Measurements from ENCODE around the gene TGFA. TPM values are rescaled to one million over a fixed set of nuclear protein-coding genes. Genes with fewer than 3 reads are reported as not detected.

Gene TGFA
- total RNA-seq, 2 experiments from 2014 or later, result 0.47 to 0.88 TPM

GRCh38 chr2:70520825-70521224 lies 32.8 kb downstream of the TGFA start:
- H3K9me3 ChIP-seq (ENCODE audit: control insufficient read depth in 1 of 2, insufficient read depth in 1 of 2, low read length in 2 of 2), result no peaks in the 10 kb centered on the region
- no peak overlapping the region for H3K4me3 Mint-ChIP-seq
- no peaks in the 10 kb centered on the region for H3K36me3 Mint-ChIP-seq (ENCODE audit: low read depth)
- no peak overlapping the region for H3K27ac ChIP-seq (ENCODE audit: low read depth in 1 of 2, low read length in 2 of 2)
- no peak overlapping the region for H3K27ac Mint-ChIP-seq
- no peak for DNase-seq
- ChIA-PET POLR2A (no interaction called here), CTCF (no interaction called here)
- no peaks in the 10 kb centered on the region for H3K36me3 ChIP-seq (ENCODE audit: insufficient read depth, low read length)
- no peaks in the 10 kb centered on the region for H3K27me3 Mint-ChIP-seq
- TF ChIP-seq CTCF (IDR thresholded peaks at IDR 0.05), result no peak
- intact Hi-C loops (cut with DNase I, micrococcal nuclease), result no loop called here
- H3K4me1 Mint-ChIP-seq (ENCODE audit: low read depth), result peaks cover 15% of the 10 kb centered on the region
- no peak for ATAC-seq (ENCODE audit: poor library complexity)
- H3K9me3 Mint-ChIP-seq, result no peaks in the 10 kb centered on the region
- H3K4me1 ChIP-seq (ENCODE audit: insufficient read depth, low read length), result peaks cover 28% of the 10 kb centered on the region
- no peaks in the 10 kb centered on the region for H3K27me3 ChIP-seq (ENCODE audit: control insufficient read depth in 1 of 2, insufficient read depth in 2 of 2, low read length in 2 of 2)
- no peak overlapping the region for H3K4me3 ChIP-seq (ENCODE audit: low read length)

- Histone ChIP-seq H3K36me3 (ENCODE audit: insufficient read depth, low read length) (no peaks in the 10 kb centered on the region), H3K4me3 (ENCODE audit: low read length) (no peak overlapping the region), H3K27me3 (ENCODE audit: control insufficient read depth in 1 of 2, insufficient read depth in 2 of 2, low read length in 2 of 2) (no peaks in the 10 kb centered on the region), H3K27ac (ENCODE audit: low read depth in 1 of 2, low read length in 2 of 2) (no peak overlapping the region), H3K4me1 (ENCODE audit: insufficient read depth, low read length) (peaks cover 18% of the 10 kb centered on the region), H3K9me3 (ENCODE audit: control insufficient read depth in 1 of 2, insufficient read depth in 1 of 2, low read length in 2 of 2) (no peaks in the 10 kb centered on the region)
- no peaks in the 10 kb centered on the region for H3K9me3 Mint-ChIP-seq
- no peak for TF ChIP-seq CTCF (IDR thresholded peaks at IDR 0.05)
- ChIA-PET CTCF (no interaction called here), POLR2A (no interaction called here)
- ATAC-seq (ENCODE audit: poor library complexity), result no peak
- H3K4me1 Mint-ChIP-seq (ENCODE audit: low read depth), result peaks cover 14% of the 10 kb centered on the region
- no peak overlapping the region for H3K4me3 Mint-ChIP-seq
- no peak for DNase-seq
- no peak overlapping the region for H3K27ac Mint-ChIP-seq
- H3K36me3 Mint-ChIP-seq (ENCODE audit: low read depth), result no peaks in the 10 kb centered on the region
- no peaks in the 10 kb centered on the region for H3K27me3 Mint-ChIP-seq
- intact Hi-C loops (cut with DNase I, micrococcal nuclease), result no loop called here
These were observed 34.2 kb downstream of the TGFA start for GRCh38 chr2:70519453-70519852.

- Histone ChIP-seq H3K36me3 (ENCODE audit: insufficient read depth, low read length) (no peaks in the 10 kb centered on the region), H3K27me3 (ENCODE audit: control insufficient read depth in 1 of 2, insufficient read depth in 2 of 2, low read length in 2 of 2) (no peaks in the 10 kb centered on the region), H3K9me3 (ENCODE audit: control insufficient read depth in 1 of 2, insufficient read depth in 1 of 2, low read length in 2 of 2) (no peaks in the 10 kb centered on the region), H3K4me3 (ENCODE audit: low read length) (no peak overlapping the region), H3K4me1 (ENCODE audit: insufficient read depth, low read length) (peaks cover 9% of the 10 kb centered on the region), H3K27ac (ENCODE audit: low read depth in 1 of 2, low read length in 2 of 2) (no peak overlapping the region)
- no peak for ATAC-seq (ENCODE audit: poor library complexity)
- Mint-ChIP-seq H3K4me1 (ENCODE audit: low read depth) (peaks cover 5% of the 10 kb centered on the region), H3K27me3 (no peaks in the 10 kb centered on the region), H3K9me3 (no peaks in the 10 kb centered on the region), H3K4me3 (no peak overlapping the region), H3K36me3 (ENCODE audit: low read depth) (no peaks in the 10 kb centered on the region), H3K27ac (no peak overlapping the region)
- no peak for TF ChIP-seq CTCF (IDR thresholded peaks at IDR 0.05)
- intact Hi-C loops (cut with DNase I, micrococcal nuclease), result no loop called here
- ChIA-PET CTCF (no interaction called here), POLR2A (no interaction called here)
- DNase-seq, result no peak
These were observed 35.1 kb downstream of the TGFA start for GRCh38 chr2:70518557-70518956.
